NCI-H774 (cell line): Measurements from ENCODE around the gene GTSF1L.

Experiments
- DNase-seq: peaks from one replicate; lab custom pipeline; 2025; lab: John Stamatoyannopoulos, UW

The GTSF1L gene

DNA sequence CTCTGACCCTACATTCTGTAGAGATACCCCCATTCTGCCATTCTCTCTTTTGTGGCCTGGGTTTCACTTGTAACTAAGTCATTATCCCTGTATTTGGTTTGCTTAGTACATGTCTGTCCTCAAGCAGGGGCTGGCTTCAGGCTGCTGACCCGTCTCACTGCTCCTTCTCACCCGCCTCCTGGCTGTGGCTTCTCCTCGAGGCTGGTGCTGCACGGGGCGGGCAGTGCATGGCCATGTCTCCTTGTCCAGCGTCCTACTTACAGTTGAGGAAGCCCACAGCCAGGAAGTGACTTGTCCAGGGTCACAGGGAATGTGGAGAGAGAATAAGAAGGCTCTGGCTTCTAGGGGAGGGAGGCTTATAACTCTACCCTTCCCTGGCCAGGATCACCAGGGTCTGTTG is 11.3 kb downstream of the GTSF1L start:
- DNase-seq, result no peak

DNA sequence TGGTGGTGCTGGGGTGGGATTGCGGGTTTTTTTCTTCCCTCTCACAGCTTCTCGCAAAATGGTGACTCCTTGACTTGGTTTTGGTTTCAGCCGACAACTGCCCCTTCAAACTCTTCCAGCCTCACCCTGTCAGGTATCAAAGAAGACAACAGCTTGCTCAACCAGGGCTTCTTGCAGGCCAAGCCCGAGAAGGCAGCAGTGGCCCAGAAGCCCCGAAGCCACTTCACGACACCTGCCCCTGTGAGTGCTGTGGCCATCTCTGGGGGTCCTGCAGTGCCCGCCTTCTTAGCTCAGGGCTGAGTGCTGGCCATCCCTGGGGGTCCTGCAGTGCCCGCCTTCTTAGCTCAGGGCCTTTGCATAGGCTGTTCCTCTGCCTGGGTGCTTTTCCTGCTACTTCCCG is 11.8 kb downstream of the GTSF1L start:
- no peak for DNase-seq

DNA sequence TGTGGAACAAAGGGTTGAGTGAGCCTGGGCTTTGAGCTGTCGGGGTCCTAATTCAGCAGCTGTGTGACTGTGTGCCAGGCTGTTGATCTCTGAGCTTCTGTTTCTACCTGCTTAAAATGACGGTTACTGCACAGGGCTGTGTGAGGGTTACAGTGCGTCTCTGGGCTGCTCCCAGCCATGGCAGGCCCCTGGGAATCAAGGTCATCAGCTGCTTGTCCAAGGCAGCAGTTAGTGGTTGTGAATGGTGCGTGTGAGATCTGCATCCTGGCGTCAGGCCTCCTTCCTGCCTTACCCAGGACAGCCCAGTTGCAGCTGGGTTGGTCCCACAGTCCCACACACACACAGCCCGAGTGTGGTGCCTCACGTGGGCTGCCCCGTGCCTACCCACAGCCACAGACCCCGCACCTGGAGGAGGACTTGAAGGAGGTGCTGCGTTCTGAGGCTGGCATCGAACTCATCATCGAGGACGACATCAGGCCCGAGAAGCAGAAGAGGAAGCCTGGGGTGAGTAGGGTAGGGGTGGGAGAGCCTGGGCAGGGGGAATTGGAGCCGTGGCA is 15.6 kb downstream of the GTSF1L start:
- DNase-seq, result no peak

DNA sequence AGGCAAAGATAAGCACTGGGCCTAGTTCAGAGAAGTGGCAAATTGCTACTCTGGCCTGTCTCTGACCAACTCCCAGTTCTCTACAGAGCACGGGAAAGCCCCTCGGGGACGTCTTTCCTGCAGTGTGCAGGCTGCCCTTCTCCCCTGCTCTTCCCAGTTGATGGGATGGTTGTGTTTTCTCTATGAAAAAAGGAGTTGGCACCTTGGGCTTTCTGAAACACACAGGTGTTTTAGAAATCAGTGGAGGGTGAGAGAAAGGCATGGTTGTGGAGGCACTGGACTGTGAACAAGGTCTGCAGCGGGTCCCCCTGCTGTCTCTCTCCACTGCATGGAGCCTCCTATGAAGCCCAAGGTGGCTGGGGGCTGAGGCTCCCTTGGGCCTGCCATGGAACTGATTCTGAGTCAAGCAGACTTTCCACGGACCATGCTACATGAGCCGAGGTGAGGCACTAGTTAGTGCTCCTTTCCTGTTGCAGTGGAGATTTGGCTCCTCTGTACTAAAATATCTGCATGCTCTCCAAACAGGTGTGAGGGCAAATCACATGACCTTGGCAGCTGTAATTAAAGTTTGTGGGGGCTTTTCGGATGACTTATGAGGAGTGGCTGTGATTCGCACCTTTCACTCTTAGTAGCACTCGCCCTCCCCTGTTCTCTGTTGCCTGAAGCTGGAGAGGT is 16.3 kb downstream of the GTSF1L start:
- DNase-seq, result no peak

DNA sequence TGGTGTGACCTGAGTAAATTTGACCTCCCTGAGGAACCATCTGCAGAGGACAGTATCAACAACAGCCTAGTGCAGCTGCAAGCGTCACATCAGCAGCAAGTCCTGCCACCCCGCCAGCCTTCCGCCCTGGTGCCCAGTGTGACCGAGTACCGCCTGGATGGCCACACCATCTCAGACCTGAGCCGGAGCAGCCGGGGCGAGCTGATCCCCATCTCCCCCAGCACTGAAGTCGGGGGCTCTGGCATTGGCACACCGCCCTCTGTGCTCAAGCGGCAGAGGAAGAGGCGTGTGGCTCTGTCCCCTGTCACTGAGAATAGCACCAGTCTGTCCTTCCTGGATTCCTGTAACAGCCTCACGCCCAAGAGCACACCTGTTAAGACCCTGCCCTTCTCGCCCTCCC is 24.3 kb downstream of the GTSF1L start:
- no peak for DNase-seq

DNA sequence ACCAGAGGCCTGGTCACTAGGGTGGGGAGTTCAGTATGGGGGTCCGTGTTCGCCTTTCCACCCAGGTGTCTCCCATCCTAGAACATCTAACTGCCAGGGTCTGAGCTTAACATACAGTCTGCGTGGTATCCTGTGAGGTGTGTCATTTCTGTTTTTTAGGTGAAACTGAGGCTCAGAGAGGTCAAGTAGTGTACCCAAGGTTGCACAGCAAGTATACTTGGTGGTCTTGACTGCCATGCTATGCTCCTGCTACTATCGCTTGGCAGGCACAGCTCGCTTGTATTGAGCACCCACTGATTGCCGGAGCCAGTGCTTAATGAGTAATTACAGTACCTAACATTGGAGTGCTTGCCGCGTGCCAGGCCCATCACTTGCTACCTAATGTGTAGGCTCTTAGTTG is 26.2 kb downstream of the GTSF1L start:
- DNase-seq, result no peak

DNA sequence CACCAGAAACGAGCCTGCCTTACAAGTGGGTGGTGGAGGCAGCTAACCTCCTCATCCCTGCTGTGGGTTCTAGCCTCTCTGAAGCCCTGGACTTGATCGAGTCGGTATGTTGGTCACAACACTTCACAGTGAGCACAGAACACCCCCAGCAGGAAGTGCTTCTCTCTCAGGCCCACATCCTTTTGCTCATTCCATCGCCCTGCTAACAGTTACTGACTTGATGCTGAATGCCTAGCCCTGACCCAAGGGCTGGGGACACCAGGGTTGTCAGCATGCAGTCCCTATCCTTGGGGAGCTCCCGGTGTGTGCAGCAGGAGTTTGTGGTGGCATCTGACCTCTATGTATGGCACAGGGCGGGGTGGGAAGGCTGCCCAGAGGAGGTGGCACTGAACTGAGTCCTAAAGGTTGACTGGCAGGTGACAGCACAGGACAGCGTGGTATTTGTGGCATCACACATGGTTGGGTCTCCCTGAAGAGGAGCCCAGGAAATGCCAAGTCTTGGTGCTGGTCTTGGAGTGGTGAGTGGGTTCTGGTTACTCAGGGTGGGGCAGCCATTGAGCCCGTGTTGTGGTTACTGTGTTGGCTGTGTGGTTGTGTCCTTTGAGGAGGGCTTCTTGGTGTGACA is 26.7 kb downstream of the GTSF1L start:
- DNase-seq, result no peak

DNA sequence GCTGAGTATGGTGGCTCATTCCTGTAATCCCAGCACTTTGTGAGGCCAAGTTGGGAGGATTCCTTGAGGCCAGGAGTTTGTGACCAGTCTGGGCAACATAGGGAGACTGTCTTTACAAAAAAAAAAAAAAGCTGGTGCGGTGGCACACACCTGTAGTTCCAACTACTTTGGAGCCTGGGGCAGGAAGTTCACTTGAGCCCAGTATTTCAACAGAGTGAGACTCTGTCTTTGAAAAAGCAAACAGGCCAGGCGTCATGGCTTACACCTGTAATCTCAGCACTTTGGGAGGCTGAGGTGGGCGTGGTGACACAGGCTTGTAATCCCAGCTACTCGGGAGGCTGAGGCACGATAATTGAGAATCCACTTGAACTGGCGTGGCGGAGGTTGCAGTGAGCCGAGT is 31.2 kb downstream of the GTSF1L start:
- DNase-seq, result no peak

DNA sequence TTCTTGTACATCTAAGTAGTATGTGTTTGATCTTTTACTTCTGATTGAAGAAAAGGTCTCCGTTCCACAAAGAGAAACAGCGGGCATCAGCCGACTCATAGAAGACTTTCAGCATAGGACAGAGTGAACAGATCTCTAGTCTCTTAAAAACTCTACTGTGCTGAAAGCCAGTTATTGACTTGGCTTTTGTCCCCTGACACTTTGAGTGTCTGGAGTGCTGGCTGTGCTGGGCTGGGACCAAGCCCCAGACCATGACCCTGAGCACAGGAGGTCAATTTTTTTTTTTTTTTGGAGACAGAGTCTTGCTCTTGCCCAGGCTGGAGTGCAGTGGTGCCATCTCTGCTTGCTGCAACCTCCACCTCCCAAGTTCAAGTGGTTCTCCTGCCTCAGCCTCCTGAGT is 32.0 kb downstream of the GTSF1L start:
- no peak for DNase-seq

DNA sequence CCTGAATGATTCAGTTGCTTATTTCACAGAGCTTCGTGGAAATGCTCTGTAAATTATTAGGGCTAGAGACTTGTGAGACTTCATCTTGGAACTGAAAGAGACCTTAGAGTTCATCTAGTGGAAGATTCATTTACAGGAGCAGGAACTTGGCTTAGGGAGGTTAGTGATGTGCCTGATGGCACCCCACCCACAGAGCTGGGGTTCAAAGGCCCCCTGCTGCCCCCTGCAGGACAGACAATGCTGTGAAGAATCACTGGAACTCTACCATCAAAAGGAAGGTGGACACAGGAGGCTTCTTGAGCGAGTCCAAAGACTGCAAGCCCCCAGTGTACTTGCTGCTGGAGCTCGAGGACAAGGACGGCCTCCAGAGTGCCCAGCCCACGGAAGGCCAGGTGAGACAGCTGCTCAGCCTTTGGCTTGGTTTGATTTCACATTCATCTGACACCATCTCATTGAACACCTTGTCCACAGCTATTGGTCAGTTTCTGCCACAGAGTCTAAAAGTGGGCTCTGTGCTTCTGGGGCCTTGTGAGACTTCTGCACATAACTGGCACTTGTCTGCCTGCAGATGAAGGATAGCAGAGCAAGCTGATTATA is 34.8 kb downstream of the GTSF1L start:
- DNase-seq, result peak; percentile 2

DNA sequence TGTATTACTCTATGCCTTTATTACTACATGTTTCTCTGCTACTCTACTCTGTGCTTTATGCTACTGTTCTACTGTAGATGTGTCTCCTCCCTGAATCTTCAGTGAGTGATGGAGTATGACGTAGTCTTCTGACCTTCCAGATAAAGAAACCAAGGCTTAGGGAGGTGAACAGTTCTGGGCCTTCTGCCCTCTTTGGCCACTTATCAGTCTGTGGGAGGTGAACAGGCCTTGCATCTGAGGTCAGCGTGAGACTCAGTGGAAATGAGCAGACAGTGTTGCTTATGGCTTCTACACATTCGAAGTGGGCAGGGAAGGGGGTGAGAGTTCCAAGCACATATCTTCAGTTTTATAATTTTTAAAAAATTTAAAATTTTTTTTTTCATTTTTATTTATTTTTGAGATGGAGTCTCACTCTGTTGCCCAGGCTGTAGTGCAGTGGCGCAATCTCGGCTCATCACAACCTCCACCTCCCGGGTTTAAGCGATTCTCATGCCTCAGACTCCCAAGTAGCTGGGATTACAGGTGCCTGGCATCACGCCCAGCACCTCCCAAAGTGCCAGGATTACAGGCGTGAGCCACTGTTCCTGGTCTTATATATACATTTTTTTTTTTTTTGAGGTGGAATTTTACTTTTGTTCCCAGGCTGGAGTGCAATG is 35.7 kb downstream of the GTSF1L start:
- DNase-seq, result no peak

DNA sequence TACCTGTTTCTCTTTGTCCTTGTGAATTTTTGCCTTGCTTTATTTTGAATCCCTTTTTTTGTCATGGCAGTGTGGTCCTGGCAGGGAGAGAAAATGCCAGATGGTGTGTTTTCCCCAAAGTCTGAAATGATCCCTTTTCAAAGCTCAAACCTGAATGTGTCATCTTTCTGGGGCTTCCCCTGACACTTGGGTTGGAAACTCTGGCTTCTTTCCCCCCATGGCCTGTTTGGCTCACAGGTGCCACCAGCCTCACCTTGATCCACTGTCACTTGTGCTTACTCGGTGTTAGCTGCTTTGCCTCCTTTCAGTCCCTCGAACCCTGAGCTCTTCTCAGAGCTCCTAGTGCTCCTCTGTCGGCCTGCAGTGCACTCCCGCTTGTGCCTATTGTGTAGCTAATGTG is 37.6 kb downstream of the GTSF1L start:
- DNase-seq, result no peak

DNA sequence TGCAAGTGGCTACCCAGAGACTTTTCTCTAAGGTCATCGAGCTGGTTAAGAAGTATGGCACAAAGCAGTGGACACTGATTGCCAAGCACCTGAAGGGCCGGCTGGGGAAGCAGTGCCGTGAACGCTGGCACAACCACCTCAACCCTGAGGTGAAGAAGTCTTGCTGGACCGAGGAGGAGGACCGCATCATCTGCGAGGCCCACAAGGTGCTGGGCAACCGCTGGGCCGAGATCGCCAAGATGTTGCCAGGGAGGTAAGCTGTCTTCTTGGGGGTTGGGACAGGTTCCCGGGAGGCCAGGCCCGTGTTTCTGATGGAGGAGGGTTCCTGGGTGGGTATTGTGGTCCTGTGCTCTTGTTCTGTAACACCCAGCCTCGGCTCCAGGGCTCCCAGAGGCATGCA is 40.0 kb downstream of the GTSF1L start:
- no peak for DNase-seq

DNA sequence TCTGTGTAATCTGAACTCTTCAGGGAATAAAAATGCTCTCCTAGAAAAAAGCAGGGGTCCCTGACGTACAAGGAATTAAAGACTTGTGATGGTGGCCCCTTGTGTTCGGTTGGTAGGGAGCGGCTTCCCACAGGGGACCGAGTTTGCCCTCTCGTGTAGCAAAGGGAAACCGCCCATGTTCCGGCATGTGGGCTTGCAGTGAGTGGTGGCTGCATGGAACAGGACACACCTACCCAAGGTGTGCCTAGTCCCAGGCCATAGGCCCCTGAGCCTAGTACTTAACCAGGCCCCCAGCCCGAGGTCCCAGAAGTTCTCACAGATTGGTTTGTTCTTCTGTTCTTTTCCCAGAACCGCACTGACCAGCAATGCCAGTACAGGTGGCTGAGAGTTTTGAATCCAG is 44.4 kb downstream of the GTSF1L start:
- no peak for DNase-seq

DNA sequence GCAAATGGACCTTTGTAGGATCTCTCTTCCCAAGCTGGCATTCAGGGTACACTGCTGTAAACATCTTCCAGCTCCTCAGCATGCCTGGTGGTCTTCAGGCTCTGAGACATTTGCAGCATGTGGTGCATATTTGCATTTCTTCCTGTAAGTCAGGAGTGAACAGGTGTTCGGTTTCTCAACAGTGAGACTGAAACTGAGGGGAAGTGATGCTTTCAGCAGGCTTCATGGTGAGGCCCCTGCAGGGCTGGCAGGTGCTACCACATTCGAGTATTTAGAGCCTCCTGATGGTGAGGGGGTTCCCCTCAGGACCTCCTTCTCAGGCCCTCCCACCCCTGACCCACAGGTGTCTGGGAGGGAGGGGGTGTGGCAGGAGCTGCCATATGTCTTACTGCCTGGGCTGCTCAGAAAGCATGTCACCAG is 44.8 kb downstream of the GTSF1L start:
- no peak for DNase-seq

DNA sequence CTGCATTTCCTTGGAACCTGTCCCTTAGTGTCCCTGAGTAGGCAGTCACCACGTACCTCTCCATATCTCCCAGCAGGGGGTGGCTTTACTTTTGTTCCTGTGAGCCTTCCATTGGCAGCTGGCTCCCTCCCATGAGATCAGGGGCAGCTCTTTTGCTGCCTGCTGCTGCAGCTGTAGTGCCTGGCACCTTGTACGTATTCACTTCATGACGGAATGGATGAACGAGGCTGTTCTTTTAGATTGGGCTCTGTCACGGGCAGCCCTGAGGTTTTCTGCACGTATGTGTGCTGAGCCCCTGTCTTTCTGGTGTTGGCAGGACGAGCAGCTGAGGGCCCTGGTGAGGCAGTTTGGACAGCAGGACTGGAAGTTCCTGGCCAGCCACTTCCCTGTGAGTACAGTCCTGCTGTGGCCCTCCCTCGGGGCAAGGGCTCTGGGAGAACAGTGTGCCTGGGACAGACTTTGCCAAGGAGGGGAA is 45.3 kb downstream of the GTSF1L start:
- peak; percentile 2 for DNase-seq

DNA sequence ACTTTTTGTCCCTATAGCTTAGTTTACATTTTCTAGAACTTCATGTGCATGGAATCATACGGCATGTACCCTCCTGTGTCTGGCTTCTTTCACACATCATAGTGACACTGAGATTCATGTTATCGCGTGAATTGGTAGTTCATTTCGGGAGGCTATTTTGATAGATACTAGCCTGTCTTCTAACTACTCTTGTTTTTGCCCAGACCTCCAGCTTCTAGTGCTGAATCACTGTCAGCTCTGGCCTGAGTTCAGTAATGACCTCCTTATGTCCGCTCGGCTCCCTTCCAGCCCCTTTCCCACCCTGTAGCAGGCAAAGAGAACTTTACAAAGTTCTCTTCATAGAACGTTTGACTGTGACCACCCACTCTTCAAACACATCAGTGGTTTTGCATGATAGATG is 45.8 kb downstream of the GTSF1L start:
- DNase-seq, result no peak

DNA sequence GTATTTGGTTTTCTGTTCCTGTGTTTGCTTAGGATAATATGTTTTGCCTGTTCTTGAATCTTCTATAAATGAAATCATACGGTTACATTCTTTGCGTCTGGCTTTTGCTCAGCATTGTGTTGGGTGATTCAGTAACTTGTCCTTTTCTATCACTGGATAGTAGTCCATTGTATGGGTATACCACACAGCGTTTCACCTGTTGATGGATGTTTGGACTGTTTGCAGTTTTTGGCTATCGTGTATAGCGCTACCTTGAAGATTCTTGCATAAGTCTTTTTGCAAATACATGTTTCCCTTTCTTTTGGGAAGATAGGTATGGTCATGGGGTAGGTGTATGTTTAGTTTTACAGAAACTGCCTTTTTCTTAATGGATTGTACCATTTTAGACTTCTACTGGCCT is 50.4 kb downstream of the GTSF1L start:
- DNase-seq, result no peak
